Measurements from ENCODE around the gene LONRF3. TPM values are rescaled to one million over a fixed set of nuclear protein-coding genes. Genes with fewer than 3 reads are reported as not detected.
A peak's percentile ranks its signal among the peaks of the same experiment; 100 is the strongest.

LONRF3 gene
- total RNA-seq, 1 experiment from 2014 or later: not detected

GRCh38 chrX:119055687-119056086 lies 81.3 kb downstream of the LONRF3 start:
- no peak for DNase-seq (ENCODE audit: low spot score)
- Mint-ChIP-seq H3K27ac (no peak overlapping the region), H3K36me3 (no peaks in the 10 kb centered on the region), H3K4me1 (no peaks in the 10 kb centered on the region), H3K27me3 (ENCODE audit: low read depth) (no peaks in the 10 kb centered on the region), H3K9me3 (no peaks in the 10 kb centered on the region), H3K4me3 (no peak overlapping the region)
- POLR2A ChIA-PET: no interaction called here
- no peak for ATAC-seq
- TF ChIP-seq NFATC4 (CRISPR knock-in tag; IDR thresholded peaks at IDR 0.05): no peak
- TF ChIP-seq, protein P1, sequence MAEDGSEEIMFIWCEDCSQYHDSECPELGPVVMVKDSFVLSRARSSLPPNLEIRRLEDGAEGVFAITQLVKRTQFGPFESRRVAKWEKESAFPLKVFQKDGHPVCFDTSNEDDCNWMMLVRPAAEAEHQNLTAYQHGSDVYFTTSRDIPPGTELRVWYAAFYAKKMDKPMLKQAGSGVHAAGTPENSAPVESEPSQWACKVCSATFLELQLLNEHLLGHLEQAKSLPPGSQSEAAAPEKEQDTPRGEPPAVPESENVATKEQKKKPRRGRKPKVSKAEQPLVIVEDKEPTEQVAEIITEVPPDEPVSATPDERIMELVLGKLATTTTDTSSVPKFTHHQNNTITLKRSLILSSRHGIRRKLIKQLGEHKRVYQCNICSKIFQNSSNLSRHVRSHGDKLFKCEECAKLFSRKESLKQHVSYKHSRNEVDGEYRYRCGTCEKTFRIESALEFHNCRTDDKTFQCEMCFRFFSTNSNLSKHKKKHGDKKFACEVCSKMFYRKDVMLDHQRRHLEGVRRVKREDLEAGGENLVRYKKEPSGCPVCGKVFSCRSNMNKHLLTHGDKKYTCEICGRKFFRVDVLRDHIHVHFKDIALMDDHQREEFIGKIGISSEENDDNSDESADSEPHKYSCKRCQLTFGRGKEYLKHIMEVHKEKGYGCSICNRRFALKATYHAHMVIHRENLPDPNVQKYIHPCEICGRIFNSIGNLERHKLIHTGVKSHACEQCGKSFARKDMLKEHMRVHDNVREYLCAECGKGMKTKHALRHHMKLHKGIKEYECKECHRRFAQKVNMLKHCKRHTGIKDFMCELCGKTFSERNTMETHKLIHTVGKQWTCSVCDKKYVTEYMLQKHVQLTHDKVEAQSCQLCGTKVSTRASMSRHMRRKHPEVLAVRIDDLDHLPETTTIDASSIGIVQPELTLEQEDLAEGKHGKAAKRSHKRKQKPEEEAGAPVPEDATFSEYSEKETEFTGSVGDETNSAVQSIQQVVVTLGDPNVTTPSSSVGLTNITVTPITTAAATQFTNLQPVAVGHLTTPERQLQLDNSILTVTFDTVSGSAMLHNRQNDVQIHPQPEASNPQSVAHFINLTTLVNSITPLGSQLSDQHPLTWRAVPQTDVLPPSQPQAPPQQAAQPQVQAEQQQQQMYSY (CRISPR knock-in tag; IDR thresholded peaks at IDR 0.05): no peak
- no peak for TF ChIP-seq CREB1 (CRISPR knock-in tag; IDR thresholded peaks at IDR 0.05)
- TF ChIP-seq, protein P2, sequence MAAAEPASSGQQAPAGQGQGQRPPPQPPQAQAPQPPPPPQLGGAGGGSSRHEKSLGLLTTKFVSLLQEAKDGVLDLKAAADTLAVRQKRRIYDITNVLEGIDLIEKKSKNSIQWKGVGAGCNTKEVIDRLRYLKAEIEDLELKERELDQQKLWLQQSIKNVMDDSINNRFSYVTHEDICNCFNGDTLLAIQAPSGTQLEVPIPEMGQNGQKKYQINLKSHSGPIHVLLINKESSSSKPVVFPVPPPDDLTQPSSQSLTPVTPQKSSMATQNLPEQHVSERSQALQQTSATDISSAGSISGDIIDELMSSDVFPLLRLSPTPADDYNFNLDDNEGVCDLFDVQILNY (CRISPR knock-in tag; IDR thresholded peaks at IDR 0.05): no peak
- TF ChIP-seq E2F1 (CRISPR knock-in tag; IDR thresholded peaks at IDR 0.05): no peak
- TF ChIP-seq, protein P3, sequence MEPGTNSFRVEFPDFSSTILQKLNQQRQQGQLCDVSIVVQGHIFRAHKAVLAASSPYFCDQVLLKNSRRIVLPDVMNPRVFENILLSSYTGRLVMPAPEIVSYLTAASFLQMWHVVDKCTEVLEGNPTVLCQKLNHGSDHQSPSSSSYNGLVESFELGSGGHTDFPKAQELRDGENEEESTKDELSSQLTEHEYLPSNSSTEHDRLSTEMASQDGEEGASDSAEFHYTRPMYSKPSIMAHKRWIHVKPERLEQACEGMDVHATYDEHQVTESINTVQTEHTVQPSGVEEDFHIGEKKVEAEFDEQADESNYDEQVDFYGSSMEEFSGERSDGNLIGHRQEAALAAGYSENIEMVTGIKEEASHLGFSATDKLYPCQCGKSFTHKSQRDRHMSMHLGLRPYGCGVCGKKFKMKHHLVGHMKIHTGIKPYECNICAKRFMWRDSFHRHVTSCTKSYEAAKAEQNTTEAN (CRISPR knock-in tag; IDR thresholded peaks at IDR 0.05): no peak
- no peak for TF ChIP-seq GTF2I (CRISPR knock-in tag; conservative IDR thresholded peaks at IDR 0.05)
- no peak for TF ChIP-seq EMX1 (CRISPR knock-in tag; IDR thresholded peaks at IDR 0.05)
- no peak for TF ChIP-seq NR1H2 (CRISPR knock-in tag; IDR thresholded peaks at IDR 0.05)
- no peak for TF ChIP-seq TCF7 (CRISPR knock-in tag; IDR thresholded peaks at IDR 0.05; ENCODE audit: low read depth)
- no peak for TF ChIP-seq HMGA2 (CRISPR knock-in tag; IDR thresholded peaks at IDR 0.05)
- TF ChIP-seq AFF4 (CRISPR knock-in tag; IDR thresholded peaks at IDR 0.05; ENCODE audit: borderline replicate concordance): no peak
- CTCF ChIA-PET: interaction anchor here (1.1 kb wide), 1 partner anchor 217 kb away, joined by 3 read pairs; no protein-coding TSS in a partner anchor

GRCh38 chrX:119062750-119063374 lies 88.4 kb downstream of the LONRF3 start:
- ATAC-seq (peak; percentile 86), DNase-seq (ENCODE audit: low spot score) (no peak)
- CTCF ChIA-PET: no interaction called here
- H3K9me3 Mint-ChIP-seq: no peaks in the 10 kb centered on the region
- H3K4me3 Mint-ChIP-seq: no peak overlapping the region
- TF ChIP-seq ZBTB21 (CRISPR knock-in tag; IDR thresholded peaks at IDR 0.05; ENCODE audit: borderline replicate concordance): no peak
- TF ChIP-seq ETV6 (CRISPR knock-in tag; IDR thresholded peaks at IDR 0.05): no peak
- TF ChIP-seq NFE2L1 (CRISPR knock-in tag; IDR thresholded peaks at IDR 0.05): no peak
- TF ChIP-seq TCF7 (CRISPR knock-in tag; IDR thresholded peaks at IDR 0.05; ENCODE audit: low read depth): no peak
- TF ChIP-seq SMAD3 (CRISPR knock-in tag; IDR thresholded peaks at IDR 0.05; ENCODE audit: borderline replicate concordance): no peak
- no peak for TF ChIP-seq ZNF317 (CRISPR knock-in tag; IDR thresholded peaks at IDR 0.05; ENCODE audit: borderline replicate concordance, low read depth)
- no peak overlapping the region for H3K27ac Mint-ChIP-seq
- H3K4me1 Mint-ChIP-seq: peaks cover 6% of the 10 kb centered on the region
- H3K27me3 Mint-ChIP-seq (ENCODE audit: low read depth): no peaks in the 10 kb centered on the region
- POLR2A ChIA-PET: no interaction called here
- no peaks in the 10 kb centered on the region for H3K36me3 Mint-ChIP-seq
